SK-N-SH (cell line): Measurements from ENCODE around the gene LIX1L. TPM values are rescaled to one million over a fixed set of nuclear protein-coding genes. Genes with fewer than 3 reads are reported as not detected.

ENCODE experiments used
- CTCF ChIA-PET: fragments of 300-600, 350-600 bp; formaldehyde crosslinking; extraction: SDS; loops from one replicate; lab custom pipeline; 2021; lab: Yijun Ruan, JAX
- POLR2A ChIA-PET: fragments of 350-600 bp; sonication (Branson Sonifier 250); formaldehyde crosslinking; extraction: SDS; loops from one replicate; lab custom pipeline; 2020; ENCODE audit warnings: antibody characterized with exemption, inconsistent platforms; lab: Yijun Ruan, JAX
- DNase-seq: peaks from one replicate; pipeline ENCODE4 v3.0.0; 2012
- H2AFZ ChIP-seq: fragments of 200-600 bp; sonication (generic); 2 replicates; pipeline ENCODE4 v1.8.1; 2016; ENCODE audit warnings: antibody characterized with exemption, mild to moderate bottlenecking, low read depth
- H3F3A ChIP-seq: fragments of 200-600 bp; sonication (generic); replicated peaks from 2 replicates; pipeline ENCODE3; 2016; ENCODE audit warnings: antibody characterized with exemption, mild to moderate bottlenecking; ENCODE audit not compliant: insufficient read depth
- H3K27ac ChIP-seq, 2 experiments: fragments of 200-500 bp in 1 of 2; fragments of 200-600 bp in 1 of 2; sonication (Bioruptor generic) in 1 of 2; sonication (generic), shearing (Covaris generic) in 1 of 2; 2 replicates each; pipeline versions ENCODE4 v1.5.1 to v1.6.1; 2014 to 2016; ENCODE audit warnings: low read depth in 2 of 2, inconsistent platforms in 1 of 2, low read length in 1 of 2, mild to moderate bottlenecking in 1 of 2, mixed read lengths in 1 of 2
- H3K27me3 ChIP-seq: fragments of 200-600 bp; sonication (generic), shearing (Covaris generic); 2 replicates; pipeline ENCODE4 v1.6.1; 2016; ENCODE audit warnings: mixed run types; ENCODE audit not compliant: insufficient read depth
- H3K36me3 ChIP-seq, 2 experiments: fragments of 200-500 bp in 1 of 2; fragments of 200-600 bp in 1 of 2; sonication (Bioruptor generic) in 1 of 2; sonication (generic) in 1 of 2; replicated peaks in 1 of 2; 2 replicates each; pipeline versions ENCODE3 to v1.5.1; 2014 to 2016; ENCODE audit warnings: low read length in 1 of 2, mild to moderate bottlenecking in 1 of 2; ENCODE audit not compliant: insufficient read depth in 2 of 2, control insufficient read depth in 1 of 2
- H3K4me1 ChIP-seq, 2 experiments: fragments of 200-500 bp in 1 of 2; fragments of 200-600 bp in 1 of 2; sonication (Bioruptor generic) in 1 of 2; sonication (generic), shearing (Covaris generic) in 1 of 2; 2 replicates each; pipeline versions ENCODE4 v1.5.1 to v1.6.1; 2014 to 2016; ENCODE audit warnings: low read depth in 1 of 2, low read length in 1 of 2, mixed run types in 1 of 2; ENCODE audit not compliant: insufficient read depth in 2 of 2, control insufficient read depth in 1 of 2
- H3K4me2 ChIP-seq: fragments of 200-600 bp; sonication (generic), shearing (Covaris generic); 2 replicates; pipeline ENCODE4 v1.6.1; 2017; ENCODE audit warnings: mixed run types
- H3K4me3 ChIP-seq, 2 experiments: fragments of 200-500 bp in 1 of 2; fragments of 200-600 bp in 1 of 2; sonication (Bioruptor generic) in 1 of 2; sonication (generic), shearing (Covaris generic) in 1 of 2; 2 replicates each; pipeline versions ENCODE4 v1.5.1 to v1.8.1; 2014 to 2016; ENCODE audit warnings: low read depth in 2 of 2, inconsistent platforms in 1 of 2, low read length in 1 of 2, mild to moderate bottlenecking in 1 of 2, mixed read lengths in 1 of 2, moderate library complexity in 1 of 2
- H3K79me2 ChIP-seq: fragments of 200-600 bp; sonication (generic); 2 replicates; pipeline ENCODE4 v1.8.1; 2017; ENCODE audit warnings: mild to moderate bottlenecking; ENCODE audit not compliant: insufficient read depth
- H3K9ac ChIP-seq: fragments of 200-600 bp; sonication (generic); 2 replicates; pipeline ENCODE4 v1.6.1; 2017; ENCODE audit warnings: mixed run types
- H3K9me2 ChIP-seq: fragments of 200-600 bp; sonication (generic); 2 replicates; pipeline ENCODE4 v1.6.1; 2017; ENCODE audit warnings: mixed run types
- H3K9me3 ChIP-seq: fragments of 200-600 bp; sonication (generic); 2 replicates; pipeline ENCODE4 v1.6.1; 2017; ENCODE audit warnings: mixed run types, mild to moderate bottlenecking, moderate library complexity
- H4K20me1 ChIP-seq: fragments of 200-600 bp; sonication (generic); 2 replicates; pipeline ENCODE4 v1.6.1; 2017; ENCODE audit warnings: mild to moderate bottlenecking, mixed run types; ENCODE audit not compliant: insufficient read depth
- CHD2 ChIP-seq: fragments of 150-350 bp; IDR thresholded peaks from 2 replicates; pipeline ENCODE4 v1.6.1; 2018; ENCODE audit warnings: low read length; ENCODE audit not compliant: partially characterized antibody
- ELF1 ChIP-seq: IDR thresholded peaks from 2 replicates; pipeline ENCODE4 v1.4.0; 2012
- EZH2phosphoT487 ChIP-seq: fragments of 200-600 bp; sonication (generic); IDR thresholded peaks from 2 replicates; pipeline ENCODE4 v1.6.1; 2017; ENCODE audit warnings: low read depth, mixed run types, mild to moderate bottlenecking, antibody characterized with exemption, moderate library complexity, borderline replicate concordance
- FOXJ3 ChIP-seq: sonication (generic); formaldehyde crosslinking; IDR thresholded peaks from 2 replicates; pipeline ENCODE4 v1.5.1; 2020; ENCODE audit warnings: mild to moderate bottlenecking, missing genetic modification reagents
- GATA2 ChIP-seq: sonication (generic); formaldehyde crosslinking; IDR thresholded peaks from 2 replicates; pipeline ENCODE4 v1.5.0; 2020; ENCODE audit warnings: mild to moderate bottlenecking, missing genetic modification reagents
- MEF2A ChIP-seq: IDR thresholded peaks from 2 replicates; pipeline ENCODE4 v1.4.0; 2012; ENCODE audit warnings: low read depth, borderline replicate concordance
- MXI1 ChIP-seq: IDR thresholded peaks from 2 replicates; pipeline ENCODE4 v1.6.1; 2012; ENCODE audit warnings: mild to moderate bottlenecking, low read depth, low read length, improper control_type of control experiment
- NFIC ChIP-seq: IDR thresholded peaks from 2 replicates; pipeline ENCODE4 v1.4.0; 2012; ENCODE audit warnings: borderline replicate concordance
- POLR2AphosphoS5 ChIP-seq: IDR thresholded peaks from 2 replicates; pipeline ENCODE4 v1.6.1; 2012; ENCODE audit warnings: low read depth, low read length
- RAD21 ChIP-seq: IDR thresholded peaks from 2 replicates; pipeline ENCODE4 v1.6.1; 2012; ENCODE audit warnings: mild to moderate bottlenecking, low read length
- RXRA ChIP-seq: IDR thresholded peaks from 2 replicates; pipeline ENCODE4 v1.4.0; 2012; ENCODE audit warnings: low read depth, mild to moderate bottlenecking, borderline replicate concordance
- SMC3 ChIP-seq: IDR thresholded peaks from 2 replicates; pipeline ENCODE4 v1.6.1; 2012; ENCODE audit warnings: low read depth, low read length, improper control_type of control experiment
- TCF12 ChIP-seq: IDR thresholded peaks from 2 replicates; pipeline ENCODE4 v1.4.0; 2012
- YY1 ChIP-seq: IDR thresholded peaks from 2 replicates; pipeline ENCODE4 v1.4.0; 2012; ENCODE audit warnings: low read depth, mild to moderate bottlenecking
- WGBS: methylation state at CpG from one replicate; pipeline ENCODE4 v1.1.6; 2017; ENCODE audit warnings: low lambda C conversion rate; 5-methylcytosine and 5-hydroxymethylcytosine counted together
- polyA plus RNA-seq, 3 experiments: library from polyadenylated mRNA; depleted of rRNA; stranded (reverse); fragments of >200 nt; gene quantifications; 2 replicates each; pipeline ENCODE4 v1.2.3, GENCODE V29; 2012
- TF ChIP-seq, protein P1 (sequence below): IDR thresholded peaks from 2 replicates; pipeline ENCODE4 v1.4.0; 2012; ENCODE audit warnings: low read depth, borderline replicate concordance
- TF ChIP-seq, protein P2 (sequence below): IDR thresholded peaks from 2 replicates; pipeline ENCODE4 v1.6.1; 2012; ENCODE audit warnings: mild to moderate bottlenecking, low read depth, low read length, moderate library complexity
- TF ChIP-seq, protein P3 (sequence below): fragments of 150-350 bp; IDR thresholded peaks from 2 replicates; pipeline ENCODE4 v1.6.1; 2016; ENCODE audit warnings: mild to moderate bottlenecking, low read depth, low read length

Gene LIX1L
- polyA plus RNA-seq, 1 of the 3 experiments (the other 2 are of a cell fraction), result 39.1 TPM

- Histone ChIP-seq H2AFZ (no peak overlapping the region), H4K20me1 (peaks cover 38% of the 10 kb centered on the region), H3K4me1 (peaks cover 14 to 45% of the 10 kb centered on the region in 2 experiments; a peak in 3 of 4 replicates), H3K9me3 (no peaks in the 10 kb centered on the region), H3K4me3 (peak overlapping the region; percentile 64 to 90), H3K9ac (peak overlapping the region; percentile 90), H3K9me2 (no peaks in the 10 kb centered on the region), H3K36me3 (peaks cover 29 to 33% of the 10 kb centered on the region in 2 experiments), H3K27ac (peak overlapping the region in 1 of 2 experiments; percentile 96; a peak in 2 of 4 replicates), H3F3A (peaks cover 21% of the 10 kb centered on the region), H3K79me2 (peaks cover 36% of the 10 kb centered on the region), H3K27me3 (no peaks in the 10 kb centered on the region), H3K4me2 (peak overlapping the region; percentile 86)
- CTCF ChIA-PET, result interaction anchor here (1.1 to 4.2 kb wide), 6 partner anchors 11 to 150 kb away, joined by 3 to 40 read pairs (median 4); partner anchors contain the start of gene NUDT17
- POLR2A ChIA-PET, result no interaction called here
- DNase-seq, result no peak
- WGBS, result 23% methylated on average over 8 of the region's 8 CpGs
- TF ChIP-seq MXI1 (no peak), MEF2A (no peak), EZH2phosphoT487 (no peak), ELF1 (no peak), NFIC (no peak), FOXJ3 (no peak), TCF12 (no peak), YY1 (no peak), CHD2 (no peak), RXRA (no peak), GATA2 (CRISPR knock-in tag) (no peak), SMC3 (no peak), POLR2AphosphoS5 (no peak), RAD21 (no peak)
- TF ChIP-seq, protein P1, sequence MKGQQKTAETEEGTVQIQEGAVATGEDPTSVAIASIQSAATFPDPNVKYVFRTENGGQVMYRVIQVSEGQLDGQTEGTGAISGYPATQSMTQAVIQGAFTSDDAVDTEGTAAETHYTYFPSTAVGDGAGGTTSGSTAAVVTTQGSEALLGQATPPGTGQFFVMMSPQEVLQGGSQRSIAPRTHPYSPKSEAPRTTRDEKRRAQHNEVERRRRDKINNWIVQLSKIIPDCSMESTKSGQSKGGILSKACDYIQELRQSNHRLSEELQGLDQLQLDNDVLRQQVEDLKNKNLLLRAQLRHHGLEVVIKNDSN, result no peak
- TF ChIP-seq, protein P2, sequence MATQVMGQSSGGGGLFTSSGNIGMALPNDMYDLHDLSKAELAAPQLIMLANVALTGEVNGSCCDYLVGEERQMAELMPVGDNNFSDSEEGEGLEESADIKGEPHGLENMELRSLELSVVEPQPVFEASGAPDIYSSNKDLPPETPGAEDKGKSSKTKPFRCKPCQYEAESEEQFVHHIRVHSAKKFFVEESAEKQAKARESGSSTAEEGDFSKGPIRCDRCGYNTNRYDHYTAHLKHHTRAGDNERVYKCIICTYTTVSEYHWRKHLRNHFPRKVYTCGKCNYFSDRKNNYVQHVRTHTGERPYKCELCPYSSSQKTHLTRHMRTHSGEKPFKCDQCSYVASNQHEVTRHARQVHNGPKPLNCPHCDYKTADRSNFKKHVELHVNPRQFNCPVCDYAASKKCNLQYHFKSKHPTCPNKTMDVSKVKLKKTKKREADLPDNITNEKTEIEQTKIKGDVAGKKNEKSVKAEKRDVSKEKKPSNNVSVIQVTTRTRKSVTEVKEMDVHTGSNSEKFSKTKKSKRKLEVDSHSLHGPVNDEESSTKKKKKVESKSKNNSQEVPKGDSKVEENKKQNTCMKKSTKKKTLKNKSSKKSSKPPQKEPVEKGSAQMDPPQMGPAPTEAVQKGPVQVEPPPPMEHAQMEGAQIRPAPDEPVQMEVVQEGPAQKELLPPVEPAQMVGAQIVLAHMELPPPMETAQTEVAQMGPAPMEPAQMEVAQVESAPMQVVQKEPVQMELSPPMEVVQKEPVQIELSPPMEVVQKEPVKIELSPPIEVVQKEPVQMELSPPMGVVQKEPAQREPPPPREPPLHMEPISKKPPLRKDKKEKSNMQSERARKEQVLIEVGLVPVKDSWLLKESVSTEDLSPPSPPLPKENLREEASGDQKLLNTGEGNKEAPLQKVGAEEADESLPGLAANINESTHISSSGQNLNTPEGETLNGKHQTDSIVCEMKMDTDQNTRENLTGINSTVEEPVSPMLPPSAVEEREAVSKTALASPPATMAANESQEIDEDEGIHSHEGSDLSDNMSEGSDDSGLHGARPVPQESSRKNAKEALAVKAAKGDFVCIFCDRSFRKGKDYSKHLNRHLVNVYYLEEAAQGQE, result no peak
- TF ChIP-seq, protein P3, sequence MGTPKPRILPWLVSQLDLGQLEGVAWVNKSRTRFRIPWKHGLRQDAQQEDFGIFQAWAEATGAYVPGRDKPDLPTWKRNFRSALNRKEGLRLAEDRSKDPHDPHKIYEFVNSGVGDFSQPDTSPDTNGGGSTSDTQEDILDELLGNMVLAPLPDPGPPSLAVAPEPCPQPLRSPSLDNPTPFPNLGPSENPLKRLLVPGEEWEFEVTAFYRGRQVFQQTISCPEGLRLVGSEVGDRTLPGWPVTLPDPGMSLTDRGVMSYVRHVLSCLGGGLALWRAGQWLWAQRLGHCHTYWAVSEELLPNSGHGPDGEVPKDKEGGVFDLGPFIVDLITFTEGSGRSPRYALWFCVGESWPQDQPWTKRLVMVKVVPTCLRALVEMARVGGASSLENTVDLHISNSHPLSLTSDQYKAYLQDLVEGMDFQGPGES, result no peak
Measured at GRCh38 chr1:145995148-145995881, 37.5 kb upstream of the LIX1L start.
